ENCODE results near the gene MAP10. TPM values are rescaled to one million over a fixed set of nuclear protein-coding genes. Genes with fewer than 3 reads are reported as not detected.

Gene MAP10
- total and polyA plus RNA-seq, 10 of the 15 experiments (the other 5 are each of a cell fraction or from before 2014, with no cell fraction given): 0.85 to 5.0 (median 4.3) TPM

GRCh38 chr1:232805269-232806185 is at the start of gene MAP10 (continued):
- TF ChIP-seq ZBTB11 (CRISPR knock-in tag; IDR thresholded peaks at IDR 0.05): no peak
- peak; percentile 83 for TF ChIP-seq BMI1 (IDR thresholded peaks at IDR 0.05; ENCODE audit: borderline replicate concordance)
- TF ChIP-seq CREB1 (IDR thresholded peaks at IDR 0.05; ENCODE audit: low read depth): 0 out of 2 replicates have a peak, but pooled peaks have one; percentile 4
- no peak for TF ChIP-seq MTA2 (IDR thresholded peaks at IDR 0.05; ENCODE audit: low read depth)
- no peak for TF ChIP-seq REST (IDR thresholded peaks at IDR 0.05; ENCODE audit: low read depth, low read length)
- TF ChIP-seq ZNF24 (IDR thresholded peaks at IDR 0.05): no peak
- no peak for TF ChIP-seq FOS (IDR thresholded peaks at IDR 0.05; ENCODE audit: borderline replicate concordance, extremely low read depth, insufficient read length)
- no peak; a peak in 1 of 4 replicates for TF ChIP-seq BHLHE40 (IDR thresholded peaks at IDR 0.05; ENCODE audit: borderline replicate concordance in 1 of 2, low read depth in 2 of 2, low read length in 1 of 2)
- TF ChIP-seq SMC3 (IDR thresholded peaks at IDR 0.05; ENCODE audit: borderline replicate concordance, low read length): no peak
- no peak for TF ChIP-seq PBX3 (IDR thresholded peaks at IDR 0.05; ENCODE audit: insufficient replicate concordance, low read depth, low read length)
- no peak for TF ChIP-seq ZNF592 (IDR thresholded peaks at IDR 0.05)
- TF ChIP-seq SKIL (IDR thresholded peaks at IDR 0.05; ENCODE audit: low read depth, poor library complexity, severe bottlenecking): no peak

Data from GM12878 (cell line).